ENCODE data around the gene TMEM260.
A peak's percentile ranks its signal among the peaks of the same experiment; 100 is the strongest.
"Not testable (repeated sequence)": the region's sequence is repeated elsewhere in the genome, so short reads cannot be mapped to it uniquely, and the experiment has no call there.

TMEM260 gene

GRCh38 chr14:56598519-56598918, 18.9 kb downstream of the TMEM260 start:
- no peak for DNase-seq (ENCODE audit: low read depth)

- no peak for DNase-seq (ENCODE audit: low read depth)
These were observed 24.1 kb downstream of the TMEM260 start for GRCh38 chr14:56603648-56604047.

- peak; percentile 12 for DNase-seq (ENCODE audit: low read depth)
These were observed 29.1 kb downstream of the TMEM260 start for GRCh38 chr14:56608689-56609088.

- not testable (repeated sequence) for DNase-seq (ENCODE audit: low read depth)
These were observed 32.1 kb downstream of the TMEM260 start for GRCh38 chr14:56611663-56612062.

GRCh38 chr14:56617084-56617483, 37.5 kb downstream of the TMEM260 start:
- no peak for DNase-seq (ENCODE audit: low read depth)

- DNase-seq (ENCODE audit: low read depth), result peak; percentile 79
These were observed 51.1 kb downstream of the TMEM260 start for GRCh38 chr14:56630707-56631106.

- DNase-seq (ENCODE audit: low read depth), result no peak
These were observed 52.6 kb downstream of the TMEM260 start for GRCh38 chr14:56632195-56632594.

- DNase-seq (ENCODE audit: low read depth), result peak; percentile 9
These were observed 53.9 kb downstream of the TMEM260 start for GRCh38 chr14:56633544-56633943.

GRCh38 chr14:56635041-56635440, 55.4 kb downstream of the TMEM260 start:
- no peak for DNase-seq (ENCODE audit: low read depth)

- no peak for DNase-seq (ENCODE audit: low read depth)
These were observed 67.9 kb downstream of the TMEM260 start for GRCh38 chr14:56647493-56647892.

GRCh38 chr14:56648508-56649301, 69.1 kb downstream of the TMEM260 start:
- DNase-seq (ENCODE audit: low read depth), result no peak

- no peak for DNase-seq (ENCODE audit: low read depth)
These were observed 69.8 kb downstream of the TMEM260 start for GRCh38 chr14:56649382-56649781.

- no peak for DNase-seq (ENCODE audit: low read depth)
These were observed 70.5 kb downstream of the TMEM260 start for GRCh38 chr14:56650048-56650447.

GRCh38 chr14:56650979-56651378, 71.4 kb downstream of the TMEM260 start:
- no peak for DNase-seq (ENCODE audit: low read depth)

- no peak for DNase-seq (ENCODE audit: low read depth)
These were observed 78.0 kb downstream of the TMEM260 start for GRCh38 chr14:56657604-56658003.

GRCh38 chr14:56659378-56659777, 79.8 kb downstream of the TMEM260 start:
- no peak for DNase-seq (ENCODE audit: low read depth)

- DNase-seq (ENCODE audit: low read depth), result peak; percentile 65
These were observed 80.5 kb downstream of the TMEM260 start for GRCh38 chr14:56659964-56660551.

GRCh38 chr14:56660677-56661389, 81.2 kb downstream of the TMEM260 start:
- no peak for DNase-seq (ENCODE audit: low read depth)

GRCh38 chr14:56661478-56661877, 81.9 kb downstream of the TMEM260 start:
- no peak for DNase-seq (ENCODE audit: low read depth)

GRCh38 chr14:56664811-56665421, 85.3 kb downstream of the TMEM260 start:
- no peak for DNase-seq (ENCODE audit: low read depth)

GRCh38 chr14:56666294-56666693, 86.7 kb downstream of the TMEM260 start:
- no peak for DNase-seq (ENCODE audit: low read depth)

GRCh38 chr14:56666716-56667115, 87.1 kb downstream of the TMEM260 start:
- DNase-seq (ENCODE audit: low read depth), result peak; percentile 77

- not testable (repeated sequence) for DNase-seq (ENCODE audit: low read depth)
These were observed 87.7 kb downstream of the TMEM260 start for GRCh38 chr14:56667290-56667689.
